Spinal cord (tissue), 10 donors: ENCODE data around the gene GNG7. TPM values are rescaled to one million over a fixed set of nuclear protein-coding genes. Genes with fewer than 3 reads are reported as not detected.

Experiments
- DNase-seq, 6 donors: peaks; one replicate each; pipeline versions ENCODE4 v3.0.0 to v3.0.0-alpha.2; 2013 to 2015; ENCODE audit warnings: low spot score in 6 of 6, low read depth in 4 of 6
- H3K27ac ChIP-seq: one replicate; pipeline ENCODE4 v1.5.1; 2013; ENCODE audit warnings: low read depth, low read length, control low read depth
- H3K27me3 ChIP-seq: one replicate; pipeline ENCODE4 v1.6.1; 2013; ENCODE audit warnings: low read length; ENCODE audit not compliant: control insufficient read depth, insufficient read depth
- H3K36me3 ChIP-seq: one replicate; pipeline ENCODE4 v1.6.1; 2013; ENCODE audit warnings: low read length; ENCODE audit not compliant: control insufficient read depth, insufficient read depth
- H3K4me1 ChIP-seq: one replicate; pipeline ENCODE4 v1.6.1; 2013; ENCODE audit warnings: low read length; ENCODE audit not compliant: control insufficient read depth, insufficient read depth
- H3K4me3 ChIP-seq: one replicate; pipeline ENCODE4 v1.5.1; 2013; ENCODE audit warnings: low read depth, low read length, control low read depth
- H3K9me3 ChIP-seq: one replicate; pipeline ENCODE4 v1.6.1; 2013; ENCODE audit warnings: low read length; ENCODE audit not compliant: control insufficient read depth, insufficient read depth
- WGBS: methylation state at CpG from one replicate; pipeline ENCODE4 v1.1.5; 2013; ENCODE audit warnings: missing lambda C conversion rate; ENCODE audit not compliant: insufficient coverage; 5-methylcytosine and 5-hydroxymethylcytosine counted together
- polyA plus RNA-seq, 2 donors: library from polyadenylated mRNA; unstranded; fragments of 120-200 nt; gene quantifications; one replicate each; pipeline ENCODE4 v1.2.1, GENCODE V29; 2013; ENCODE audit not compliant: insufficient read length in 2 of 2
- small RNA-seq: library from RNA; depleted of rRNA; stranded (forward); fragments of <200 nt; gene quantifications from one replicate; pipeline ENCODE3, GENCODE V24; 2014; ENCODE audit warnings: low replicate concordance
- total RNA-seq, 2 donors: library from RNA; depleted of rRNA in 1 of 2; stranded (reverse); fragments of 120-200 nt in 1 of 2; fragments of >200 nt in 1 of 2; gene quantifications; one replicate each; pipeline versions ENCODE4 v1.2.3 to v1.2.4, GENCODE V29; 2013 to 2014
- donor health status: healthy.

The GNG7 gene
- total and polyA plus RNA-seq, 4 donors, result 6.2 to 60.4 (median 30.2) TPM

GRCh38 chr19:2462635-2463421 is 239.7 kb downstream of the GNG7 start:
- no peaks in the 10 kb centered on the region for H3K9me3 ChIP-seq
- 8% methylated on average over 36 of the region's 46 CpGs for WGBS
- peak; percentile 71 to 97 (median 86) for DNase-seq
- H3K27ac ChIP-seq, result peak overlapping the region; percentile 42
- H3K4me3 ChIP-seq, result peak overlapping the region; percentile 66
- peaks cover 20% of the 10 kb centered on the region for H3K4me1 ChIP-seq
- H3K27me3 ChIP-seq, result peaks cover 3% of the 10 kb centered on the region
- no peaks in the 10 kb centered on the region for H3K36me3 ChIP-seq

- peak in 2 of 6 donors; percentile 73 to 89 for DNase-seq
- peak overlapping the region; percentile 66 for H3K4me3 ChIP-seq
- H3K27me3 ChIP-seq, result peaks cover 3% of the 10 kb centered on the region
- H3K36me3 ChIP-seq, result no peaks in the 10 kb centered on the region
- peaks cover 24% of the 10 kb centered on the region for H3K4me1 ChIP-seq
- H3K9me3 ChIP-seq, result no peaks in the 10 kb centered on the region
- WGBS, result 6% methylated on average over 61 of the region's 62 CpGs
- H3K27ac ChIP-seq, result peak overlapping the region; percentile 42
Observed at GRCh38 chr19:2461751-2462634, 240.5 kb downstream of the GNG7 start.

Small RNA genes lying within 50 kb of the gene (small RNA-seq; reads per million reads assigned to genes)
- gene MIR7850 (not detected), gene RN7SL121P (not detected), gene RNU6-993P (not detected)

Other genes starting within 250 kb of the GNG7 start
- gene LMNB2, start 245.7 kb downstream of the GNG7 start, total RNA-seq, result 10 to 100 TPM; 24.9 to 41.7 TPM
- 10 to 100 TPM; 56.8 to 57.8 TPM for gene LMNB2, start 245.7 kb downstream of the GNG7 start, polyA plus RNA-seq
- gene GADD45B, start 226.6 kb downstream of the GNG7 start, total RNA-seq, result 10 to 100 TPM; 21.9 to 50.1 TPM
- gene GADD45B, start 226.6 kb downstream of the GNG7 start, polyA plus RNA-seq, result 10 to 100 TPM in 1 of 2 donors, 1 to 10 TPM in 1; 5.3 to 13.6 TPM
- 10 to 100 TPM in 1 of 2 donors, 1 to 10 TPM in 1; 6.9 to 16.8 TPM for gene DIRAS1, start 18.7 kb upstream of the GNG7 start, total RNA-seq
- gene DIRAS1, start 18.7 kb upstream of the GNG7 start, polyA plus RNA-seq, result 10 to 100 TPM; 69.5 to 72.6 TPM
- gene SLC39A3, start 37.3 kb upstream of the GNG7 start, total RNA-seq, result 10 to 100 TPM; 22.4 to 32.0 TPM
- 10 to 100 TPM; 53.5 to 56.5 TPM for gene SLC39A3, start 37.3 kb upstream of the GNG7 start, polyA plus RNA-seq
- 10 to 100 TPM; 29.6 to 44.0 TPM for gene SGTA, start 80.6 kb upstream of the GNG7 start, total RNA-seq
- gene SGTA, start 80.6 kb upstream of the GNG7 start, polyA plus RNA-seq, result 100 to 1,000 TPM; 147 TPM
- 10 to 100 TPM; 42.2 to 42.6 TPM for gene THOP1, start 82.8 kb upstream of the GNG7 start, total RNA-seq
- 10 to 100 TPM; 83.6 to 89.0 TPM for gene THOP1, start 82.8 kb upstream of the GNG7 start, polyA plus RNA-seq
- gene ZNF554, start 117.2 kb upstream of the GNG7 start, total RNA-seq, result 10 to 100 TPM; 10.0 to 11.1 TPM
- gene ZNF554, start 117.2 kb upstream of the GNG7 start, polyA plus RNA-seq, result 10 to 100 TPM; 11.2 to 14.7 TPM
- gene ZNF555, start 138.8 kb upstream of the GNG7 start, total RNA-seq, result 10 to 100 TPM; 13.4 to 15.6 TPM
- 1 to 10 TPM; 9.1 to 9.4 TPM for gene ZNF555, start 138.8 kb upstream of the GNG7 start, polyA plus RNA-seq
- gene ZNF556, start 164.6 kb upstream of the GNG7 start, total RNA-seq, result under 1 TPM; 0.06 to 0.10 TPM
- under 1 TPM; 0.51 to 0.59 TPM for gene ZNF556, start 164.6 kb upstream of the GNG7 start, polyA plus RNA-seq
- gene ZNF57, start 198.2 kb upstream of the GNG7 start, total RNA-seq, result 1 to 10 TPM; 5.2 to 6.9 TPM
- 1 to 10 TPM; 5.2 to 5.4 TPM for gene ZNF57, start 198.2 kb upstream of the GNG7 start, polyA plus RNA-seq
- 10 to 100 TPM in 1 of 2 donors, 1 to 10 TPM in 1; 7.4 to 14.2 TPM for gene ZNF77, start 242.3 kb upstream of the GNG7 start, total RNA-seq
- 1 to 10 TPM; 5.9 to 7.8 TPM for gene ZNF77, start 242.3 kb upstream of the GNG7 start, polyA plus RNA-seq